HEK293 (cell line): ENCODE data around the gene NEU4.

Experiments used
- CTCF ChIA-PET: fragments of 350-600 bp; formaldehyde crosslinking; extraction: SDS; loops from one replicate; lab custom pipeline; 2021; ENCODE audit warnings: antibody characterized with exemption; lab: Yijun Ruan, JAX
- POLR2A ChIA-PET: fragments of 300-600 bp; formaldehyde crosslinking; extraction: SDS; loops from one replicate; lab custom pipeline; 2020; ENCODE audit warnings: antibody characterized with exemption, inconsistent platforms; lab: Yijun Ruan, JAX
- H3K27ac ChIP-seq: fragments of 200-500 bp; sonication (Bioruptor generic); 2 replicates; pipeline ENCODE4 v1.5.1; 2014; ENCODE audit warnings: low read depth, low read length, control low read depth, inconsistent platforms; ENCODE audit errors: extremely low read depth
- H3K36me3 ChIP-seq, 2 experiments: fragments of 200-500 bp in 1 of 2; sonication (Bioruptor generic) in 1 of 2; 1 replicate in 1 of 2; 2 replicates in 1 of 2; pipeline ENCODE4 v1.5.1; 2014 to 2017; ENCODE audit warnings: inconsistent platforms in 2 of 2, low read length in 2 of 2; ENCODE audit not compliant: control insufficient read depth in 2 of 2, insufficient read depth in 1 of 2
- H3K4me1 ChIP-seq: fragments of 200-500 bp; sonication (Bioruptor generic); 2 replicates; pipeline ENCODE4 v1.5.1; 2014; ENCODE audit warnings: mild to moderate bottlenecking, low read length, inconsistent platforms; ENCODE audit not compliant: control insufficient read depth, insufficient read depth
- H3K4me3 ChIP-seq: 2 replicates; pipeline ENCODE4 v1.5.1; 2011; ENCODE audit warnings: low read depth, mild to moderate bottlenecking, control low read depth, low read length, moderate library complexity
- H3K9me3 ChIP-seq: fragments of 200-500 bp; sonication (Bioruptor generic); 2 replicates; pipeline ENCODE4 v1.5.1; 2014; ENCODE audit warnings: low read depth, low read length, inconsistent platforms; ENCODE audit not compliant: control insufficient read depth, insufficient read depth
- KLF1 ChIP-seq: fragments of 450-650 bp; formaldehyde crosslinking; IDR thresholded peaks from 2 replicates; pipeline ENCODE4 v1.5.1; 2016; ENCODE audit warnings: missing biosample characterization, missing genetic modification characterization
- KLF7 ChIP-seq: fragments of 450-650 bp; formaldehyde crosslinking; IDR thresholded peaks from 2 replicates; pipeline ENCODE4 v1.5.1; 2016; ENCODE audit warnings: missing biosample characterization, missing genetic modification characterization, borderline replicate concordance
- REPIN1 ChIP-seq: fragments of 450-650 bp; formaldehyde crosslinking; IDR thresholded peaks from 2 replicates; pipeline ENCODE4 v1.5.1; 2017; ENCODE audit warnings: missing biosample characterization, missing genetic modification characterization, low read depth
- ZBTB21 ChIP-seq: fragments of 450-650 bp; formaldehyde crosslinking; IDR thresholded peaks from 2 replicates; pipeline ENCODE4 v1.5.1; 2017; ENCODE audit warnings: missing biosample characterization, missing genetic modification characterization
- ZFP3 ChIP-seq: fragments of 450-650 bp; formaldehyde crosslinking; IDR thresholded peaks from 2 replicates; pipeline ENCODE4 v1.5.1; 2016; ENCODE audit warnings: low read depth, missing biosample characterization, missing genetic modification characterization
- ZFP69B ChIP-seq: fragments of 450-650 bp; formaldehyde crosslinking; IDR thresholded peaks from 2 replicates; pipeline ENCODE4 v1.5.1; 2016; ENCODE audit warnings: missing biosample characterization, missing genetic modification characterization
- ZNF121 ChIP-seq: fragments of 450-650 bp; formaldehyde crosslinking; IDR thresholded peaks from 2 replicates; pipeline ENCODE4 v1.5.1; 2016; ENCODE audit warnings: missing biosample characterization, missing genetic modification characterization
- ZNF174 ChIP-seq: fragments of 450-650 bp; formaldehyde crosslinking; IDR thresholded peaks from 2 replicates; pipeline ENCODE4 v1.5.0; 2017; ENCODE audit warnings: missing biosample characterization, mild to moderate bottlenecking, missing genetic modification characterization
- ZNF214 ChIP-seq: fragments of 450-650 bp; formaldehyde crosslinking; IDR thresholded peaks from 2 replicates; pipeline ENCODE4 v1.5.1; 2017; ENCODE audit warnings: missing biosample characterization, mild to moderate bottlenecking, missing genetic modification characterization, borderline replicate concordance
- ZNF398 ChIP-seq: fragments of 450-650 bp; formaldehyde crosslinking; IDR thresholded peaks from 2 replicates; pipeline ENCODE4 v1.5.1; 2017; ENCODE audit warnings: missing biosample characterization, missing genetic modification characterization
- ZNF670 ChIP-seq: fragments of 450-650 bp; formaldehyde crosslinking; IDR thresholded peaks from 2 replicates; pipeline ENCODE4 v1.5.1; 2016; ENCODE audit warnings: missing biosample characterization, missing genetic modification characterization, low read depth
- ZNF692 ChIP-seq: fragments of 450-650 bp; formaldehyde crosslinking; IDR thresholded peaks from 2 replicates; pipeline ENCODE4 v1.5.1; 2016; ENCODE audit warnings: missing biosample characterization, missing genetic modification characterization
- ZSCAN30 ChIP-seq: fragments of 450-650 bp; IDR thresholded peaks from 2 replicates; pipeline ENCODE4 v1.5.1; 2018; ENCODE audit warnings: missing biosample characterization, mild to moderate bottlenecking, missing genetic modification characterization, moderate library complexity
- TF ChIP-seq, protein P1 (sequence below): fragments of 450-650 bp; formaldehyde crosslinking; IDR thresholded peaks from 2 replicates; pipeline ENCODE4 v1.5.1; 2016; ENCODE audit warnings: missing biosample characterization, missing genetic modification characterization

The NEU4 gene

DNA sequence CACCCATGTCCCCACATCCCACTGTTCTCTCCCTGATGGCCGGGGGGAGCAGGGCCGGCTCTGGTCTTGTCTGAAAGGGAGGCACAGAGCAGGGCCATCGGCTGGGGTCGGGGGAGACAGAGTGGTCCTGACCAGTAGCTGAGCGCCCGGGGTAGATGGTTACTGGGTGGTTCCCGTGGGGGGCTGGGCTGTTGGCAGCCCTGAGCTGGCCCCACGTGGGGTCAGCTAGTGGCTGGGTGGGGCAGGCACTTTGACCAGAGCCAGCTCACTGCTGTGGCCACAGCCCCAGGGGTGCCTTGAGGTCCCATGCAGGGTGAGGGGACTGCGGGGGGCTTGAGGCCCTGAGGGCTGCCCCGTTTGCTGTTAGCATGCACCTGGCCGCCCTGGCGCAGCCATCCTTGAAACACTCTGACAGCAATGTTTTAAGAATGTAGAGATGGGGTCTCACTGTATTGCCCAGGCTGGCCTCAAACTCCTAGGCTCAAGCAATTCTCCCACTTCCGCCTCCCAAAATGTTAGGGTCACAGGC lies 12.3 kb upstream of the NEU4 start:
- H3K27ac ChIP-seq: no peak overlapping the region
- no peak overlapping the region for H3K4me3 ChIP-seq
- no peaks in the 10 kb centered on the region for H3K9me3 ChIP-seq
- H3K4me1 ChIP-seq: no peaks in the 10 kb centered on the region
- ChIA-PET POLR2A (no interaction called here), CTCF (interaction anchor here (0.7 kb wide), 1 partner anchor 56 kb away, joined by 3 read pairs; no protein-coding TSS in a partner anchor)
- TF ChIP-seq ZNF121 (tag by site-specific recombination) (0 out of 2 replicates have a peak, but pooled peaks have one; percentile 39), ZNF692 (tag by site-specific recombination) (no peak)
- TF ChIP-seq, protein P1, sequence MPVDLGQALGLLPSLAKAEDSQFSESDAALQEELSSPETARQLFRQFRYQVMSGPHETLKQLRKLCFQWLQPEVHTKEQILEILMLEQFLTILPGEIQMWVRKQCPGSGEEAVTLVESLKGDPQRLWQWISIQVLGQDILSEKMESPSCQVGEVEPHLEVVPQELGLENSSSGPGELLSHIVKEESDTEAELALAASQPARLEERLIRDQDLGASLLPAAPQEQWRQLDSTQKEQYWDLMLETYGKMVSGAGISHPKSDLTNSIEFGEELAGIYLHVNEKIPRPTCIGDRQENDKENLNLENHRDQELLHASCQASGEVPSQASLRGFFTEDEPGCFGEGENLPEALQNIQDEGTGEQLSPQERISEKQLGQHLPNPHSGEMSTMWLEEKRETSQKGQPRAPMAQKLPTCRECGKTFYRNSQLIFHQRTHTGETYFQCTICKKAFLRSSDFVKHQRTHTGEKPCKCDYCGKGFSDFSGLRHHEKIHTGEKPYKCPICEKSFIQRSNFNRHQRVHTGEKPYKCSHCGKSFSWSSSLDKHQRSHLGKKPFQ (tag by site-specific recombination): no peak
- H3K36me3 ChIP-seq: no peaks in the 10 kb centered on the region

- Histone ChIP-seq H3K36me3 (no peaks in the 10 kb centered on the region), H3K4me1 (no peaks in the 10 kb centered on the region), H3K9me3 (no peaks in the 10 kb centered on the region), H3K4me3 (no peak overlapping the region), H3K27ac (no peak overlapping the region)
- ChIA-PET CTCF (no interaction called here), POLR2A (no interaction called here)
- TF ChIP-seq ZSCAN30 (tag by site-specific recombination) (no peak), ZFP3 (tag by site-specific recombination) (peak; percentile 48; the same call in 1 of the 2 replicates)
Measured at GRCh38 chr2:241797441-241798080, 11.4 kb upstream of the NEU4 start.

- Histone ChIP-seq H3K36me3 (no peaks in the 10 kb centered on the region), H3K9me3 (no peaks in the 10 kb centered on the region), H3K27ac (no peak overlapping the region), H3K4me1 (no peaks in the 10 kb centered on the region), H3K4me3 (no peak overlapping the region)
- TF ChIP-seq ZFP69B (tag by site-specific recombination) (peak; percentile 57; the same call in 1 of the 2 replicates), ZNF174 (tag by site-specific recombination) (no peak), ZNF670 (no peak), ZNF692 (tag by site-specific recombination) (peak; percentile 68; the same call in 1 of the 2 replicates), ZNF214 (tag by site-specific recombination) (no peak)
- ChIA-PET CTCF (no interaction called here), POLR2A (no interaction called here)
Measured at GRCh38 chr2:241798081-241798630, 10.8 kb upstream of the NEU4 start.

GRCh38 chr2:241798631-241799521 lies 10.1 kb upstream of the NEU4 start:
- no peaks in the 10 kb centered on the region for H3K9me3 ChIP-seq
- POLR2A ChIA-PET: no interaction called here
- no peaks in the 10 kb centered on the region for H3K4me1 ChIP-seq
- TF ChIP-seq KLF1: no peak
- TF ChIP-seq ZBTB21: no peak
- no peak for TF ChIP-seq KLF7 (tag by site-specific recombination)
- no peak for TF ChIP-seq REPIN1
- no peak for TF ChIP-seq ZNF398 (tag by site-specific recombination)
- no peak overlapping the region for H3K4me3 ChIP-seq
- CTCF ChIA-PET: no interaction called here
- no peak overlapping the region for H3K27ac ChIP-seq
- H3K36me3 ChIP-seq: no peaks in the 10 kb centered on the region
